Inflammatory macrophage treated with lipopolysaccharide for 1 hour (primary cell): Measurements from ENCODE around the gene SYNGR1.

ENCODE experiments used
- DNase-seq, 2 donors: peaks; one replicate each; pipeline ENCODE4 v3.0.0-alpha.2; 2020 to 2022

The SYNGR1 gene

GRCh38 chr22:39433476-39434242, 83.9 kb downstream of the SYNGR1 start:
- DNase-seq, result no peak

- no peak for DNase-seq
Observed at GRCh38 chr22:39434243-39434653, 84.5 kb downstream of the SYNGR1 start.

GRCh38 chr22:39434721-39435120, 84.9 kb downstream of the SYNGR1 start:
- DNase-seq, result no peak
